IMR-90 (cell line): Measurements from ENCODE around the gene DNAJA4.

Experiments
- BHLHE40 ChIP-seq: fragments of 150-350 bp; IDR thresholded peaks from 2 replicates; pipeline ENCODE4 v1.6.1; 2016; ENCODE audit warnings: mild to moderate bottlenecking, low read depth, low read length
- CEBPB ChIP-seq: IDR thresholded peaks from 2 replicates; pipeline ENCODE4 v1.6.1; 2012; ENCODE audit warnings: low read depth, low read length, improper control_type of control experiment
- CHD1 ChIP-seq: IDR thresholded peaks from 2 replicates; pipeline ENCODE4 v1.6.1; 2012; ENCODE audit warnings: low read depth, low read length, improper control_type of control experiment
- ELK1 ChIP-seq: fragments of 150-350 bp; IDR thresholded peaks from 2 replicates; pipeline ENCODE4 v1.6.1; 2016; ENCODE audit warnings: low read depth, mild to moderate bottlenecking, low read length, moderate library complexity, borderline replicate concordance
- FOS ChIP-seq: fragments of 150-350 bp; IDR thresholded peaks from 2 replicates; pipeline ENCODE4 v1.6.1; 2016; ENCODE audit warnings: low read depth, low read length
- MAFK ChIP-seq: IDR thresholded peaks from 2 replicates; pipeline ENCODE4 v1.6.1; 2012; ENCODE audit warnings: low read depth, low read length, improper control_type of control experiment
- MXI1 ChIP-seq: IDR thresholded peaks from 2 replicates; pipeline ENCODE4 v1.6.1; 2012; ENCODE audit warnings: low read depth, mild to moderate bottlenecking, low read length, moderate library complexity, borderline replicate concordance
- POLR2A ChIP-seq: IDR thresholded peaks from 2 replicates; pipeline ENCODE4 v1.6.1; 2012; ENCODE audit warnings: mild to moderate bottlenecking, low read depth, low read length
- RAD21 ChIP-seq: IDR thresholded peaks from 2 replicates; pipeline ENCODE4 v1.6.1; 2012; ENCODE audit warnings: low read length, improper control_type of control experiment
- RCOR1 ChIP-seq: IDR thresholded peaks from 2 replicates; pipeline ENCODE4 v1.6.1; 2012; ENCODE audit warnings: mild to moderate bottlenecking, low read length, improper control_type of control experiment; ENCODE audit not compliant: insufficient replicate concordance
- RFX5 ChIP-seq: IDR thresholded peaks from 2 replicates; pipeline ENCODE4 v1.8.0; 2012; ENCODE audit warnings: low read depth, mild to moderate bottlenecking, low read length, moderate library complexity
- SMC3 ChIP-seq: fragments of 150-350 bp; IDR thresholded peaks from 2 replicates; pipeline ENCODE4 v1.6.1; 2016; ENCODE audit warnings: low read depth, mild to moderate bottlenecking, antibody characterized with exemption, low read length, moderate library complexity
- USF2 ChIP-seq: fragments of 150-350 bp; IDR thresholded peaks from 2 replicates; pipeline ENCODE4 v1.6.1; 2017; ENCODE audit warnings: mild to moderate bottlenecking, antibody characterized with exemption, low read length, low read depth
- TF ChIP-seq, protein P1 (sequence below): conservative IDR thresholded peaks from 2 replicates; pipeline ENCODE4 v1.5.1; 2012; ENCODE audit warnings: mild to moderate bottlenecking, low read depth, low read length, improper control_type of control experiment

- TF ChIP-seq, protein P1, sequence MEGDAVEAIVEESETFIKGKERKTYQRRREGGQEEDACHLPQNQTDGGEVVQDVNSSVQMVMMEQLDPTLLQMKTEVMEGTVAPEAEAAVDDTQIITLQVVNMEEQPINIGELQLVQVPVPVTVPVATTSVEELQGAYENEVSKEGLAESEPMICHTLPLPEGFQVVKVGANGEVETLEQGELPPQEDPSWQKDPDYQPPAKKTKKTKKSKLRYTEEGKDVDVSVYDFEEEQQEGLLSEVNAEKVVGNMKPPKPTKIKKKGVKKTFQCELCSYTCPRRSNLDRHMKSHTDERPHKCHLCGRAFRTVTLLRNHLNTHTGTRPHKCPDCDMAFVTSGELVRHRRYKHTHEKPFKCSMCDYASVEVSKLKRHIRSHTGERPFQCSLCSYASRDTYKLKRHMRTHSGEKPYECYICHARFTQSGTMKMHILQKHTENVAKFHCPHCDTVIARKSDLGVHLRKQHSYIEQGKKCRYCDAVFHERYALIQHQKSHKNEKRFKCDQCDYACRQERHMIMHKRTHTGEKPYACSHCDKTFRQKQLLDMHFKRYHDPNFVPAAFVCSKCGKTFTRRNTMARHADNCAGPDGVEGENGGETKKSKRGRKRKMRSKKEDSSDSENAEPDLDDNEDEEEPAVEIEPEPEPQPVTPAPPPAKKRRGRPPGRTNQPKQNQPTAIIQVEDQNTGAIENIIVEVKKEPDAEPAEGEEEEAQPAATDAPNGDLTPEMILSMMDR = no peak
- TF ChIP-seq POLR2A (no peak), RFX5 (no peak), RAD21 (no peak), FOS (no peak), CHD1 (no peak), MXI1 (no peak), USF2 (no peak), CEBPB (no peak), SMC3 (no peak), MAFK (no peak), RCOR1 (no peak), ELK1 (no peak), BHLHE40 (no peak)
Observed at GRCh38 chr15:78325092-78325843, 60.9 kb downstream of the DNAJA4 start.
